HFFc6 (cell line): ENCODE results near the gene TMPRSS11D. TPM values are rescaled to one million over a fixed set of nuclear protein-coding genes. Genes with fewer than 3 reads are reported as not detected.

Experiments
- DNase-seq: peaks from one replicate; pipeline ENCODE4 v3.0.0-alpha.2; 2018
- H3K27ac Mint-ChIP-seq: 2 replicates; pipeline ENCODE4 v1.8.0; 2020; ENCODE audit warnings: mild to moderate bottlenecking, mixed read lengths
- H3K27me3 Mint-ChIP-seq: 2 replicates; pipeline ENCODE4 v1.8.0; 2021; ENCODE audit warnings: mild to moderate bottlenecking, moderate library complexity, mixed read lengths; ENCODE audit not compliant: insufficient read depth
- H3K36me3 Mint-ChIP-seq: 2 replicates; pipeline ENCODE4 v1.8.0; 2021; ENCODE audit warnings: low read depth, mixed read lengths
- H3K4me1 Mint-ChIP-seq: 2 replicates; pipeline ENCODE4 v1.8.0; 2020; ENCODE audit warnings: low read depth, mixed read lengths
- H3K4me3 Mint-ChIP-seq: 2 replicates; pipeline ENCODE4 v1.8.0; 2020; ENCODE audit warnings: mild to moderate bottlenecking, moderate library complexity, mixed read lengths
- H3K9me3 Mint-ChIP-seq: 2 replicates; pipeline ENCODE4 v1.8.0; 2020; ENCODE audit warnings: mild to moderate bottlenecking, mixed read lengths
- CTCF ChIP-seq: fragments of 200-600 bp; sonication (generic); IDR thresholded peaks from 2 replicates; pipeline ENCODE4 v1.5.0; 2021; ENCODE audit warnings: antibody characterized with exemption, mild to moderate bottlenecking
- total RNA-seq, 6 experiments: library from RNA; stranded (reverse); fragmentation: NEBNext Ultra II Directional; extraction: Animal tissue kit (Norgen Biotek cat#: 25700); gene quantifications; 2 replicates in 1 of 6; 3 replicates in 5 of 6; pipeline ENCODE4 v1.2.3, GENCODE V29; 2021

The TMPRSS11D gene
- total RNA-seq, 6 experiments from 2014 or later, result not detected

- H3K27ac Mint-ChIP-seq, result no peak overlapping the region
- no peak for TF ChIP-seq CTCF
- no peaks in the 10 kb centered on the region for H3K9me3 Mint-ChIP-seq
- H3K27me3 Mint-ChIP-seq, result no peaks in the 10 kb centered on the region
- H3K4me1 Mint-ChIP-seq, result peaks cover 8% of the 10 kb centered on the region; the same call in 1 of the 2 replicates
- H3K4me3 Mint-ChIP-seq, result no peak overlapping the region
- no peaks in the 10 kb centered on the region for H3K36me3 Mint-ChIP-seq
- DNase-seq, result no peak
Measured at GRCh38 chr4:67873116-67873515, 10.7 kb downstream of the TMPRSS11D start.

DNA sequence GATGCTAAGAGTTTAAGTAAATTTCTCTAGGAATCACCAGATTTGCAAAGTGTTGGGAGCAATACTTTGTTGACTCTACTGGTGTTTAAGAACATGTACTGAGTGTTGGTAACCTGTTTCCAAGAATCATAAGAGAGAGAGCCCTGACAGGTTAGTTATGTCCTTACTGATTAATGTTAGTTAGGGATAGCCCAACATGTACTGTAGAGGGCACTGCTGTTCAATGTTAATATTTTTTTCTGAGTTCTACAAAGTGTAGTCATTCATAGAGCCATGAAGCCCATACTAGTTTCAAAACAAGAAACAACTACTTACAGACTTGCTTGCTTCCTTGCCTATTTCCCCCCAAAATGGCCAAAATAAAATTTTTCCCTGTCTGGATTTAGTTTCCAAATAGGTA, 11.9 kb downstream of the TMPRSS11D start:
- peak; percentile 81 for TF ChIP-seq CTCF
- Mint-ChIP-seq H3K27me3 (peaks cover 1% of the 10 kb centered on the region; the same call in 1 of the 2 replicates), H3K9me3 (no peaks in the 10 kb centered on the region), H3K4me3 (no peak overlapping the region), H3K4me1 (peaks cover 8% of the 10 kb centered on the region; the same call in 1 of the 2 replicates), H3K36me3 (no peaks in the 10 kb centered on the region), H3K27ac (no peak overlapping the region)
- peak; percentile 63 for DNase-seq

- TF ChIP-seq CTCF, result no peak
- Mint-ChIP-seq H3K36me3 (no peaks in the 10 kb centered on the region), H3K4me3 (no peak overlapping the region)
Measured at GRCh38 chr4:67869580-67870190, 14.1 kb downstream of the TMPRSS11D start.

GRCh38 chr4:67861513-67861912, 22.3 kb downstream of the TMPRSS11D start:
- no peaks in the 10 kb centered on the region for H3K9me3 Mint-ChIP-seq
- no peaks in the 10 kb centered on the region for H3K27me3 Mint-ChIP-seq
- no peak overlapping the region for H3K27ac Mint-ChIP-seq
- no peak overlapping the region for H3K4me3 Mint-ChIP-seq
- DNase-seq, result no peak
- H3K4me1 Mint-ChIP-seq, result no peaks in the 10 kb centered on the region
- H3K36me3 Mint-ChIP-seq, result no peaks in the 10 kb centered on the region
- no peak for TF ChIP-seq CTCF

More at GRCh38 chr4:67869580-67870190, 14.1 kb downstream of the TMPRSS11D start:
- no peak overlapping the region for H3K27ac Mint-ChIP-seq
- peaks cover 8% of the 10 kb centered on the region; the same call in 1 of the 2 replicates for H3K4me1 Mint-ChIP-seq
- no peaks in the 10 kb centered on the region for H3K9me3 Mint-ChIP-seq
- peaks cover 1% of the 10 kb centered on the region; the same call in 1 of the 2 replicates for H3K27me3 Mint-ChIP-seq
- DNase-seq, result no peak

- TF ChIP-seq CTCF, result no peak
- H3K27me3 Mint-ChIP-seq, result peaks cover 5% of the 10 kb centered on the region; the same call in 1 of the 2 replicates
- no peaks in the 10 kb centered on the region for H3K9me3 Mint-ChIP-seq
- DNase-seq, result no peak
- no peak overlapping the region for H3K4me3 Mint-ChIP-seq
- no peaks in the 10 kb centered on the region for H3K36me3 Mint-ChIP-seq
- H3K4me1 Mint-ChIP-seq, result no peaks in the 10 kb centered on the region
- no peak overlapping the region for H3K27ac Mint-ChIP-seq
Measured at GRCh38 chr4:67853336-67853735, 30.5 kb downstream of the TMPRSS11D start.
